HEK293 (cell line): Measurements from ENCODE around the gene LYPD6B.

Experiments
- KLF10 ChIP-seq: fragments of 450-650 bp; IDR thresholded peaks from 2 replicates; pipeline ENCODE4 v1.5.1; 2018; ENCODE audit warnings: missing biosample characterization, mild to moderate bottlenecking, missing genetic modification characterization
- PRDM1 ChIP-seq: fragments of 450-650 bp; formaldehyde crosslinking; IDR thresholded peaks from 2 replicates; pipeline ENCODE4; 2016; ENCODE audit warnings: missing biosample characterization, missing genetic modification characterization
- ZNF202 ChIP-seq: fragments of 450-650 bp; formaldehyde crosslinking; IDR thresholded peaks from 2 replicates; pipeline ENCODE4 v1.5.1; 2016; ENCODE audit warnings: missing biosample characterization, missing genetic modification characterization, borderline replicate concordance
- ZNF747 ChIP-seq: fragments of 450-650 bp; formaldehyde crosslinking; IDR thresholded peaks from 2 replicates; pipeline ENCODE4 v1.5.1; 2016; ENCODE audit warnings: missing biosample characterization, missing genetic modification characterization
- TF ChIP-seq, protein P1 (sequence below): fragments of 450-650 bp; formaldehyde crosslinking; IDR thresholded peaks from 2 replicates; pipeline ENCODE4 v1.5.1; 2017; ENCODE audit warnings: missing biosample characterization, missing genetic modification characterization
- TF ChIP-seq, protein P2 (sequence below): fragments of 450-650 bp; formaldehyde crosslinking; IDR thresholded peaks from 2 replicates; pipeline ENCODE4 v1.5.1; 2016; ENCODE audit warnings: missing biosample characterization, missing genetic modification characterization
- TF ChIP-seq, protein P3 (sequence below): fragments of 450-650 bp; formaldehyde crosslinking; IDR thresholded peaks from 2 replicates; pipeline ENCODE4 v1.5.1; 2016; ENCODE audit warnings: missing biosample characterization, missing genetic modification characterization

DNA sequence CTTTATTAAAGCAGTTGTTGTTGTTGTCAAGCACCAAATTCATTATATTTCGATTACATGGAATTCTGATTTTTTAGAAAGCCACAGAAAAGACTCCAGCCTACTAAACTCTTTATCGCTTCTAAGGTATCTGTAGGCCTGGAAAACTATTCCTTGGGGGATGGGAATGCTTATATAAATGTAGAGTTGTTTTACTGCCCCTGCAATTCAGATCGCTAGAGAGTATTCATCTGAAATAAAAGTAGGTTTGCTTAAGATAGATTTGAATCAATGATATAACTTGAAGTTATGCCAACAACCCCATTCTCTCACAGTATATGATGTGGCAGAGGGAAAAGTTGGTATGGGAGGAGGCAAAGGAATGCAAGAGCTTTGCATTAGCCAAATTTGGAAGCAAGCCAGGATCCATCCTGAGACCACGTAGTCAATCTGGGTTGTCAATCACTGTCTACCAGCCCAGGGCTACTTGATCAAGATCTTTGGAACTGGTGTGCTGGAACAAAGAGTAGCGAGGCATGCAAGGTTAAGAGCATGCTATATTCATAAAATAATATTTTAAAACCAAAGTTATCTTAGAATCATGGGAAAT is 95.9 kb downstream of the LYPD6B start:
- no peak for TF ChIP-seq ZNF202 (tag by site-specific recombination)
- TF ChIP-seq, protein P1, sequence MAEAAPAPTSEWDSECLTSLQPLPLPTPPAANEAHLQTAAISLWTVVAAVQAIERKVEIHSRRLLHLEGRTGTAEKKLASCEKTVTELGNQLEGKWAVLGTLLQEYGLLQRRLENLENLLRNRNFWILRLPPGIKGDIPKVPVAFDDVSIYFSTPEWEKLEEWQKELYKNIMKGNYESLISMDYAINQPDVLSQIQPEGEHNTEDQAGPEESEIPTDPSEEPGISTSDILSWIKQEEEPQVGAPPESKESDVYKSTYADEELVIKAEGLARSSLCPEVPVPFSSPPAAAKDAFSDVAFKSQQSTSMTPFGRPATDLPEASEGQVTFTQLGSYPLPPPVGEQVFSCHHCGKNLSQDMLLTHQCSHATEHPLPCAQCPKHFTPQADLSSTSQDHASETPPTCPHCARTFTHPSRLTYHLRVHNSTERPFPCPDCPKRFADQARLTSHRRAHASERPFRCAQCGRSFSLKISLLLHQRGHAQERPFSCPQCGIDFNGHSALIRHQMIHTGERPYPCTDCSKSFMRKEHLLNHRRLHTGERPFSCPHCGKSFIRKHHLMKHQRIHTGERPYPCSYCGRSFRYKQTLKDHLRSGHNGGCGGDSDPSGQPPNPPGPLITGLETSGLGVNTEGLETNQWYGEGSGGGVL (tag by site-specific recombination) = no peak
- no peak for TF ChIP-seq PRDM1
- TF ChIP-seq, protein P2, sequence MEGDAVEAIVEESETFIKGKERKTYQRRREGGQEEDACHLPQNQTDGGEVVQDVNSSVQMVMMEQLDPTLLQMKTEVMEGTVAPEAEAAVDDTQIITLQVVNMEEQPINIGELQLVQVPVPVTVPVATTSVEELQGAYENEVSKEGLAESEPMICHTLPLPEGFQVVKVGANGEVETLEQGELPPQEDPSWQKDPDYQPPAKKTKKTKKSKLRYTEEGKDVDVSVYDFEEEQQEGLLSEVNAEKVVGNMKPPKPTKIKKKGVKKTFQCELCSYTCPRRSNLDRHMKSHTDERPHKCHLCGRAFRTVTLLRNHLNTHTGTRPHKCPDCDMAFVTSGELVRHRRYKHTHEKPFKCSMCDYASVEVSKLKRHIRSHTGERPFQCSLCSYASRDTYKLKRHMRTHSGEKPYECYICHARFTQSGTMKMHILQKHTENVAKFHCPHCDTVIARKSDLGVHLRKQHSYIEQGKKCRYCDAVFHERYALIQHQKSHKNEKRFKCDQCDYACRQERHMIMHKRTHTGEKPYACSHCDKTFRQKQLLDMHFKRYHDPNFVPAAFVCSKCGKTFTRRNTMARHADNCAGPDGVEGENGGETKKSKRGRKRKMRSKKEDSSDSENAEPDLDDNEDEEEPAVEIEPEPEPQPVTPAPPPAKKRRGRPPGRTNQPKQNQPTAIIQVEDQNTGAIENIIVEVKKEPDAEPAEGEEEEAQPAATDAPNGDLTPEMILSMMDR (tag by site-specific recombination) = no peak
- TF ChIP-seq ZNF747 (tag by site-specific recombination) = no peak
- TF ChIP-seq KLF10 (tag by site-specific recombination) = no peak
- TF ChIP-seq, protein P3, sequence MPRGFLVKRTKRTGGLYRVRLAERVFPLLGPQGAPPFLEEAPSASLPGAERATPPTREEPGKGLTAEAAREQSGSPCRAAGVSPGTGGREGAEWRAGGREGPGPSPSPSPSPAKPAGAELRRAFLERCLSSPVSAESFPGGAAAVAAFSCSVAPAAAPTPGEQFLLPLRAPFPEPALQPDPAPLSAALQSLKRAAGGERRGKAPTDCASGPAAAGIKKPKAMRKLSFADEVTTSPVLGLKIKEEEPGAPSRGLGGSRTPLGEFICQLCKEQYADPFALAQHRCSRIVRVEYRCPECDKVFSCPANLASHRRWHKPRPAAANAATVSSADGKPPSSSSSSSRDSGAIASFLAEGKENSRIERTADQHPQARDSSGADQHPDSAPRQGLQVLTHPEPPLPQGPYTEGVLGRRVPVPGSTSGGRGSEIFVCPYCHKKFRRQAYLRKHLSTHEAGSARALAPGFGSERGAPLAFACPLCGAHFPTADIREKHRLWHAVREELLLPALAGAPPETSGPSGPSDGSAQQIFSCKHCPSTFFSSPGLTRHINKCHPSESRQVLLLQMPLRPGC (tag by site-specific recombination) = no peak
